HG03175 (cell line): ENCODE measurements around the gene LDB1.

ENCODE experiments used
- ATAC-seq: cut with Tn5 transposase; IDR thresholded peaks from one replicate; pipeline ENCODE4 v1.9.1; 2021; ENCODE audit warnings: mild to moderate bottlenecking, moderate library complexity; ENCODE audit not compliant: unreplicated experiment

The LDB1 gene

DNA sequence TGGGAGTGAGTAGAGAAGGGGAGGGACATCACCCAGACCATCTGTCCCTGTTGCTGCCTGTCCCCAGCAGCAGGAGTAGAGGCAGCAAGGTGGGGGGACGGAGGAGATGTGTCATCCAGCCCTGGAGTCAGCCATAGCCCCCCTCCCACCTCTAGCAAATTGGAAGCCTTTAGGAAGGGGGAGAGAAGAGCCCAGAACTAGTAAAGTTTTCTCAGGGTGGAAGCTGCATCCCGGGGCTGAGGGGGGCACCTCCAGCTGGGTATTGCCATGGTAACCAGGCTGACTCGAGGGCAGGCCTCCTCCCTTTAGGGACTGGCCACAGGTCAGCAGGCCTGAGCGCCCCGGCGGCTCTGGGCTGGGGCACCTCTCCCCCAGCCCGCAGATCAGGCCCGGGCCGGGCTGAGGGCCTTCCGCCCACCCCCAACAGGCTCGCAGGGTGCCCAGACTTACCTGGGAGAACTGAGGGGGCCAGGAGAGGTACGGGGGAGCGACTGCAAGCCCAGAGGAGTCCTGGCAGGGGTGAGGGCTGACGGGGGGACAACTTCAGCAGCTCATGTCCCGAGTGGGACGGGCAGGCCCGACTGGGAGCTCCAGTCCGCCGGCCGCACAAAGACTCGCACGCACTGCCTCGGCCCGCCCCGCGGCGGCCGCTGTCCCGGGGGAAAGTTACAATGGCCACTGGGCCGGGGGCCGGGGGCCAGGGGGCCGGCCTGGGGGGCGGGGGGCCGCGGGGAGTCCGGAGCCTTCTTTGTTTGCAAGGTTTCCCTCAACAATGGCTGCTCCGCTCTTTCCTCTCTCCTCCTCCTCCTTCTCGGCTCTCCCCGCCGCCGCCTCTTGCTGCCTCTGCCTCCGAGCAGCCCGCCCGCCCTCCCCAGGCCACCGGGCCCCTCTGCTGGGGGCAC, 6.0 kb downstream of the LDB1 start:
- ATAC-seq, result peak; percentile 17

DNA sequence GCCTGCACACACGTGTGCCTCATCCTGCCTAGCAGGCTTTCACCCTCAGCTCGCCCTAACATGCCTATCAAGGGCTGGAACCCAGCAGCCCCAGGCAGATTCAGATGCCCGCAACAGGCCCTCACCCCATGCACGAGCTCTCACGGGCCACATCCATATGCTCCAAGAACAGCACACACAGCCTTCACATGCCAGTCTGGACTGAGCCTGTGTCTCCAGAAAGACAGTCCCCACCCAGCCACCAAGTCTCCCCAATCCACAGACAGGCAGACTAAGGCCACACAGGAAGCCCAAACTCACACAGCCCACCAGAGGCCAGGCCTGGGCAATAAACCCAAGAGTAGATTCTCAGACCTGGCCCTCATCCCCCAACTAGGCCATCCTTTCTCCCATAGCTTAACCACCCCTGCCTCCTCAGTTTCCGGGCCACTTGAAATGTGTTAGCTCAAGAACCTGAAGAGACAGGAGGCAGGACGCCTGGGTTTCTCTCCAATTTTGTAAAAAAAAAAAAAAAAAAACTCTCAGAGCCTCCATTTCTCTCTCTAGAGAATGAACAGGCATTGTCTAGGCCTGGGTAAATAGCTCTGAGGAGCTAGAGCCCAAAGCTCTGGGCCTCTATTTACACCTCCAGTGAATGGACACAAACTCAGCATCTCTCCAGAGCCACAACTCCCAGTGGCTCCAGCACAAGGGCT, 6.8 kb downstream of the LDB1 start:
- no peak for ATAC-seq

DNA sequence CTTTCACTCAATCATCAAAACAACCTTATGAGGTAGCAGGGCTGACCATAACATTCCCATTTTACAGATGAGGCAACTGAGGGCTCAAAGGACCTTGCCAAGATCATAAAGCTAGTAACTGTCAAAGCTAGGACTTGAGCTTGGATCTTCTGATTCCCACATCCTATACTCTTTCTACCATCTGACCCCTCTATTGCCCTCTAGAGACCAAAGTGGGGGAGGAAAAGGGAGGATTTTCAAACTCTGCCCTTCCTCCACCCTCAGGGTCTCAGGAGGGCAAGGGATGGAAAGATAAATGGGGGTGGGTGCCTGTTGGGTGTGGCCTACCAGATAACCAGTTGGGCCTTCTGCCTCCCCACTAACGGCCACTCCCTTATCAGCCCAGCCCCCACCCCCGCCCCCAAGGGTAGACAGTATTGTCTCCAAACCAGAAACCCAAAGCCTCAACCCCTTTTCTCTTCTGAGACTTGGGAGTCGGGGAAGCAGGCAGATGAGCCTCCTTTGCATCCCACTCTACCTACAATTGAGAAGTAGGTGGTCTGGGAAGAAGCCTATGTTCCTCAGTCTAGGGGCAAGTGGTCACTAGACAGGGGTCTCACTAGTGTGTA, 7.9 kb downstream of the LDB1 start:
- ATAC-seq, result no peak

DNA sequence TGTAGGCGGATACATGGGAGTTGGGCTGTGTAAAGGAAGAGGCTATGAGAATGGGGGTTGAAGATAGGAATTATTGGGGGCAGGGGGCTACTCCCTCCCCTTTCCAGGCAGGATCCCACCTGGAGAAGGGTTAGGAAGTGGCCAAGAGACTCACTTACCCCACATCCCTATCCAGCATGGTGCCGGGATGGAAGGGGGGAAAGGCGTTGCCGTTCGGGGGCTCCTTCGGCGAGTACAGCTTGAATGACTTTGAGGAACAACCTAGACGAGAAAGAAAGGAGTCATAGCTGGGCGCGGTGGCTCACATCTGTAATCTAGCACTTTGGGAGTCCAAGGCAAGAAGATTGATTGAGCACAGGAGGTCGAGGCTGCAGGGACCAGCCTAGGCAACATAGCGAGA, 8.9 kb downstream of the LDB1 start:
- ATAC-seq, result no peak

DNA sequence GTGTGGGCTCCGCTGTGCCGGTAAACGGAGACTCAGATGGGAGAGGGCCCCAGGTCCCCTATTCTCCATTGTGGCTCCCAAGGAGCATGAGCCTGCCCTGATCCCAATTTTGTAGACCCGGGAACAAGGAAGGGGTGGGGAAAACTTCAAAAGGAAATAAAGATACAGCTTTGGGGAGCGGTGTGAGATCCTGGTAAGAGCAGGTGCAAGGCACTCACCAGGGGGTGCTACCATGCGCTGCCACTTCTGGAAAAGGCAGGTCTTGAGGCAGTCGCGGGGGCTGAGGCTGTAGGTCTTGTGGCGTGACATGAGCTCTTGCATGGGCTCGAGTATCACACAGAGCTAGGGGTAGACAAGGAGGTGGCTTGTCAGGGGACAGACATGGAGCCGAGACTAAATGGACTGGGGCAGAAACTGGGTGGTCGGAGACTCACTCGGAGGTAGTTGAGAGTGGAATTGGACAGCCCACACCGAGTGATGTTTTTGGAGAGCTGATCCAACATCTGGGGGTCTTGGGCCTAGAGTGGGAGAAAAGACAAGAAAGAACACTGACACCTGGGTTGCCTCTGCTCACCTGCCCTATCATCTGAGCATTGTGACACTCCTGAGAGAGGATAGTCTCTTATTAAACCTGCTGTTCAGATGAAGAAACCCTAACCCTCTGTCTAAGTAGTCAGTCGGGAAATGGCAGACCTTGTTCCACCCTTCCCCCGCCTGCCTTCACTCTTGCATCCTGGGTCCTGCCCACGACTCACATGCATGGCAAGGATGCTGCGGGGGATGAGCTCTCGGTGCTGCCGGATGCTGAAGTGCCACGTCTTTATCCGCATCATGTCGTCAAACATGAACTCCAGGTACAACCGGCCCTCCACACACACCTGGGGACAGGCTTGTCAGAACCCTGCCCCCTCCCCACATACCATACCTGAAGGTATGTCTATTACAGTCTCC, 10.7 kb downstream of the LDB1 start:
- no peak for ATAC-seq

DNA sequence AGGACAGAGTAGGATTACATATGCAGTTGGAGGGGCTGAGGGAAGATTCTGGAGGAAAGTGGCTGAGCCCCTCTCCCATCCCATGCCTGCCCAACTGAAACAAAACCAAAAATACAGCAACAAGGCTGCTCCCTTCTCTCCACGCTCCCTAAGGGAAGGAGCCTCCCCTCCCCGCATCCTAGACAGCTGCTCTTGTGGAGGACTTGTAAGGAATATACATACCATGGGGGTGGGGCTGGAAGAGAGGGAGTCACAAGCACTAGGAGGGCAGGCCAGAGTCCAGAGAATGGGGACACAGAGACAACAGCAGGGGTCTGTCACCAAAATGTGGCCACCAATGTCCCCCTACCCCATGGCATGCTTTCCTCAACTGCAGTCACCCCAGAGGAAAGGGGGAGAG, 13.2 kb downstream of the LDB1 start:
- ATAC-seq, result no peak

DNA sequence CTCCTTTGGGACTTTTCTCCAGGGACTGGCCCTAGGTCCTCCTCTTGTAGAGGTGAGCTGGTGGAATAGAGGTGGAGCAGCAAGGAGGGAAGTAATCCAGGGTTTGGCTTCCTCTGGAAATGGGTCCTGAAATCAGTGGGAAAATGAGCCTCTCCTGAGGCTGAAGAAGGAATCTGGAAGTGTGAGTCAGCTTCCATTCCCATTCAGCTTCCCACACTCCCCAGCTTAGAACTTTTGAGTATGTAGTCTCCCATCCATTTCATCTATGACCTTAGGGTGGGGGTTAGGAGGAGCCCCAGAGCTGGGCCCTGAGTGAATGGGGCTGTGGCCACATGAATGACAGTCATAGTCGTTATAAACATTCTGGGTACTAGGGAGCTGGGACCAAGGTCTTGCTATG, 17.7 kb downstream of the LDB1 start:
- ATAC-seq, result no peak

DNA sequence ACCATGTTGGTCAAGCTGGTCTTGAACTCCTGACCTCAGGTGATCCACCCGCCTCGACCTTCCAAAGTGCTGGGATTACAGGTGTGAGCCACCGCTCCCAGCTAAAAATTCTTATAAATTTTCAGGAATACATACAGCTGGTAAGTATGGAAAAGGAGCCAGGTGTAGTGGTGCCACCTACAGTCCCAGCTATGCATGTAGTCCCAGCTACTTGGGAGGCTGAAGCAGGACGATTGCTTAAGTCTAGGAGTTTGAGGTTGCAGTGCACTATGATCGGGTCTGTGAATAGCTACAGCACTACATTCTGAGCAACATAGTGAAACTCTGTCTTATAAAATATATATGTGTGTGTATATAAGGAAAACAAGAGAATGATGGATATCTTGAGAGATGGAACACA, 19.0 kb downstream of the LDB1 start:
- ATAC-seq, result no peak

DNA sequence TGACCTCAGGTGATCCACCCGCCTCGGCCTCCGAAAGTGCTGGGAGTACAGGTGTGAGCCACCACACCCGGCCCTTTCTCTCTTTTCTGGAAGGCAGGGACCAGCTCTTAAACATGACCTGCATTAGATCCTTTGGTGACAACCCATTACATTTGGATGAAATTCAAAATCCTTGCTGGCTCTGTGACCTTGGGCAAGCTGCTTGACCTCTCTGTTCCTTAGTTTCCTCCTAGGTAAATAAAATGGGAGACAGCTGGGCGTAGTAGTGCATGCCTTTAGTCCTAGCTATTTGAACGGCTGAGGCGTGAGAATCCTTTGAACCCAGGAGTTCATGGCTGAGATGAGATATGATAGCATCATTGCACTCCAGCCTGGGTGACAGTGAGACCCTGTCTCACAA, 23.7 kb downstream of the LDB1 start:
- no peak for ATAC-seq

DNA sequence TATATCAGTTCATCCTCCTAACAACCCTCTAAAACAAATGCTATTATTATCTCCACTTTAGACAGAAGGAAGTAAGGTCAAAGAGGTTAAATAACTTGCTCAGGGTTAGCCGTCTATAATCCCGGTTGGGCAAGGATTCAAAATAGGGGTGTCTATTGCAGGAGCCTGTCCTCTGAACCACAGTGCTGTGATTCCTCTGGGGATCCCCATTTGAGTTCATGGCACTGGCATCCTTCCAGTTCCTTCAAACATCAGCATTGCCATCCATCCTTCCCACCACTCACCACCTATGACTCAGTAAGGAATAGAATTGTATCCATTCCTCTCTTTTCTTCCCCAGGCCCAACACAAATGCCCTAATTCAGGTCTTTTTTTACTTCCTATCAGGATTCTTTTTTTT, 29.4 kb downstream of the LDB1 start:
- ATAC-seq, result no peak

DNA sequence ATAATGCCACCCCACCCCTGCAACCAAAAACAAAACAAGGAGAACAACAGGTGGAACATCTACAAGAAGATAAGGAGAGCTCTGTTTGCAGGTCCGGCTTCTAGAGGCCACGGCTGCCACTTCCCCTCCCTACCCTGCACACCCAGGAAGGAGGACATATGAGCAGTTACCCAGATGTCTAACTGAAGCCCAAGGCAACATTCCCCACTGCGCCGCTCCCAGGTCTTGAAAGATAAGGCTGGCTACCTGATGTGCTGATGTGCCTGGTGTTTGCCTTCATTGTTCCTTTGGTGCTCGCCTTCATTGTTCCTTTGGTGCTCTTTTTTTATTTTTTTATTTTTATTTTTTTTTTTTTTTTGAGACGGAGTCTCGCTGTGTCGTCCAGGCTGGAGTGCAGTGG, 34.0 kb downstream of the LDB1 start:
- no peak for ATAC-seq

DNA sequence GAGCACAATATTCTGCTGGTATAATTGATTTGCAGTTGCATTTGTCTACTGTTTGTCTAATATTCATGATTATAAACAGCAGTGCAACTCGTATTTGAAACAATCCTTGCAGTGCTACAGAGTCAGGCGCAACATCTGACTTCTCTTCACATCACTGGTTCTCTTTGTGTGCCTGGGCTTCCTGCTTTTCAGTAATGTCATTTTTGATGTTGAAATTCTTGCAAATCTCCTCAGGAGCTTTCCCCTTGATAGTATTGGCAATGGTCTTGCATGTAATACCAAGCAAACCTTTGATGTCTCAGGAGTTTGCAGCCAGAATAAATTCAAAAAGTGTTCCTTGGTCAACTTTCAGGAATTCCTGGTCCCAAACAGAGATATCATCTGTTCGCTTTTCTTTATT, 34.8 kb downstream of the LDB1 start:
- ATAC-seq, result no peak

DNA sequence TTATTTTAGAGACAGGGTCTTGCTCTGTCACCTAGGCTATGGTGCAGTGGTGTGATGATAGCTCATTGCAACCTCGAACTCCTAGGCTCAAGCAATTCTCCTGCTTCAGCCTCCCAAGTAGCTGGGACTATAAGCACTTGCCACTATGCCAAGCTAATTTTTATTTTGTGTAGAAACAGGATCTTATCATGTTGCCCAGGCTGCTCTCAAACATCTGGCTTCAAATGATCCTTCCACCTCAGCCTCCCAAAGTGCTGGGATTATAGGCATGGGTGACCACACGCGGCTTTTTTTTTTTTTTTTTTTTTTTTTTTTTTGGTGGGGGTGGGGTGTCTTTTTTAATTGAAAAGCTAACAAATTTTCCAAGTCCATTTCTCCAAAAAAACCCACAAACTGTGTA, 36.6 kb downstream of the LDB1 start:
- ATAC-seq, result no peak

DNA sequence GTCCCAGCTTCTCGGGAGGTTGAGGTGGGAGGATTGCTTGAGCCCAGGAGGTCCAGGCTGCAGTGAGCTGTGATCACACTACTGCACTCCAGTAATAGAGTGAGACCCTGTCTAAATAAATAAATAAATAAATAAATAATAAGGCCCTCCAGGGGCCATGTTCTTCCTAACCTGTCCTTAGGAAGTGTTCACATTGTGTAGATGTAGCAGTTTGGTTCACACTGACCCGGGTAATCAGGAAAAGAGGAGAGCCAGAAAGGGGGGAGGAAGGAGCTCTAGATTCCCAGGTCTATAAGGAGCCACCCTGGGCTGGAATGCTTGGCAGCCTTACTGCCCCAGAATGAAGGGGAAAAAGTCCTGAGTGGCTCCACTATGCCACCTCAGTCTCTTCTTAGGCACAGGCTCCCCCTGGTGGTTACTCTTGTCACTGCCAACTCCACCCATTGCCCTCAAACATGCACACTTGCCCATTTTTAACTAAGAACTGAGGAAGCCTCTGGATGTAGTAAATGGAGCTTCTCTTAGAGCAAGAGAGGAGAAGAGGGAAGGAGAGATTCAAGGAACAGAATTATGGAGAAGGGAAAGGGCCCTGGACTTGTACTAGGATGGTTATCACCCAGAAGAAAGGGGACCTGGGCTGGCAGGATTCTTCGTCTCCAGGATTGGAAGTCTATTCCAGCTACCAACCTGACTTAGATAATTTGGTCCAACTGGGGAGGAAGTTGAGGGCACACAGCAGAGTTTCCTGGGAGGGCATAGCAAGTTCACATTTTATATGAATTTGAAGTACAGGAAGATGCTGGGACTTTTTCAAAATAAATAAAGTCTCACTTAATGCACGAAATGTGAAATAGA, 47.3 kb downstream of the LDB1 start:
- ATAC-seq, result no peak

DNA sequence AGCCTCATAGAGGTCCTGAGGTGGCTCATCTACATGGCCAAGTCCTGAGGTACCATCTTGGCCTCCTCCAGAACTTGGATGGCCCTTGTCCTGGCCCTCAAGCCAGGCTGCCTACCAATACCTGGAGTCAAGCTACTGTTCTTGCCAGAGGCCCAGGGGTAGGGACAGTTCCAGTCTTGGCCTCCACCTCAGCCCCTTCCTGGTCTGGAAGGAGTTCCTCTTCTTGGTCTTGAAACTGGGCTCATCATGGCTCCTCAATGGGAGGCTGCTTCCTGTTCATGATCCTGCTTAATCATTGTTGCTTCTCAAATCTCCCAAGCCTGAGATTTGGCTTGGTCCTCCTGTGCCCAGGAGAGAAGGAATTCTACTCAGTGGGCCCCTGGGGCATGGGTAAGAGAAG, 51.1 kb downstream of the LDB1 start:
- ATAC-seq, result no peak

DNA sequence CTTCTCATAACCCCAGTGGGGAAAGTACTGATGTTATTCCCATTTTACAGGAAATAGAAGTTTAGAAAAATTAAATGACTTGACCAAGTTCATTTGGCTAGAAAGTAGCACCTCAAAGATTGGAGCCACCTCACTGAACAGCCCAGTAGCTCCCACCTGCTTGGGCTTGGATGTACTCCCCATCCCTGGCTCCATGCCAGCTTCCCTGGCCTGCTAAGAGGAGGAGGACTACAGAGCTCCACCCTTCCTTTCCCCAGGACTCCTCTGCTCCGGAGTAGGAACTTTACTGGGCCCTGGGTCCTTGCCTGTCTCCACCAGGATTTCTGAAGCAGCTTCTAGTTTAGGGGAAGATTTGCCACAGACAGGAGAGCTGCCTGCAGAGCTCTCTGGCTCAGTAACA, 52.0 kb downstream of the LDB1 start:
- no peak for ATAC-seq

DNA sequence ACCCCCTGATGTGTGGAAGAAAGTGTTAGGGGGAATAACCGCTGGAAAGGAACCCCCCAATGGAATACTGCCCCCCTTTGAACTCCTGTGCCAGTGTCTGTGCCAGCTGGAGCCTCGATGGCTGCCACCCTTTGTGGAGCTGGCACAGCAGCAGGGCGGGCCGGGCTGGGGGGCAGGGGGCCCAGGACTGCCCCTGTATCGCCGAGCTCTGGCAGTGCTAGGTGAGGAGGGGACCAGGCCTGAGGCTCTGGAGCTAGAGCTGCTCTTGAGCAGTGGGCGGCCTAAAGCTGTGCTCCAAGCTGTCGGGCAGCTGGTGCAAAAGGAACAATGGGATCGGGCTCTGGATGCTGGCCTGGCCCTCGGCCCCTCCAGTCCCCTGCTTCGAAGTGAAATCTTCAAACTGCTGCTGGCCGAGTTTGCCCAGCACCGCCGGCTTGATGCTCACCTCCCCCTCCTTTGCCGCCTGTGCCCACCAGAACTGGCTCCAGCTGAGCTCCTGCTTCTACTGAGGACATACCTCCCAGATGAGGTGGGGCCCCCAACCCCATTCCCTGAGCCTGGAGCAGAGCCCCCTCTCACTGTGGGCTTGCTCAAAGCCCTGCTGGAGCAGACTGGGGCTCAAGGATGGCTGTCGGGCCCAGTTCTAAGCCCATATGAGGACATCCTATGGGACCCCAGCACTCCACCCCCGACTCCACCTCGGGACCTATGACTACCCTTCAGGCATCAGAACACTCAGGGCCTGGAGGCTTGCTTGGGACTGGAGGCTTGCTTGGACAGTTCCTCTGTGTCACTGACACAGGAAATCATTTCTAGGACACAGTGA, 52.9 kb downstream of the LDB1 start:
- ATAC-seq, result no peak

DNA sequence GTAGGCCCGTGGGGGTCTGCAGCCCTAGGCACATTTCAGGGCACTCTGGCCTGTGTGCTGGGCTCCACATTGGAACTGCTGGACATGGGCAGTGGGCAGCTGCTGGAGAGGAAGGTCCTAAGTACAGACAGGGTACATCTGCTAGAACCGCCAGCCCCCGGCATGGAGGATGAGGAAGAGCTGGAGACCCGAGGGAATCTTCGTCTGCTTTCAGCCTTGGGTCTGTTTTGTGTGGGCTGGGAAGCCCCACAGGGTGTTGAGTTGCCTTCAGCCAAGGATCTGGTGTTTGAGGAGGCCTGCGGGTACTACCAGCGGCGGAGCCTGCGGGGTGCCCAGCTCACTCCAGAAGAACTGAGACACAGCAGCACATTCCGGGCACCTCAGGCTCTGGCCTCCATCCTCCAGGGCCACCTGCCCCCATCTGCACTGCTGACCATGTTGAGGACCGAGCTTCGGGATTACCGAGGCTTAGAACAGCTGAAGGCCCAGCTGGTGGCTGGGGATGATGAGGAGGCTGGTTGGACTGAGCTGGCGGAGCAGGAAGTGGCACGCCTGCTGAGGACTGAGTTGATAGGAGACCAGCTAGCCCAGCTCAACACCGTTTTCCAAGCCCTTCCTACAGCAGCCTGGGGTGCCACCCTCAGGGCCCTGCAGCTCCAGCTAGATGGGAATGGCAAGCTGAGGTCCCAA, 53.6 kb downstream of the LDB1 start:
- no peak for ATAC-seq
